GM18907 (cell line): ENCODE measurements around the gene FLRT1.
"Not testable (repeated sequence)": the region's sequence is repeated elsewhere in the genome, so short reads cannot be mapped to it uniquely, and the experiment has no call there.

Source experiments
- ATAC-seq: cut with Tn5 transposase; IDR thresholded peaks from one replicate; pipeline ENCODE4 v1.9.1; 2021; ENCODE audit warnings: mild to moderate bottlenecking, moderate library complexity; ENCODE audit not compliant: unreplicated experiment

FLRT1 gene

GRCh38 chr11:64044730-64045393 is 9.1 kb downstream of the FLRT1 start:
- no peak for ATAC-seq

GRCh38 chr11:64045700-64046099 is 10.0 kb downstream of the FLRT1 start:
- no peak for ATAC-seq

- ATAC-seq = not testable (repeated sequence)
Measured at GRCh38 chr11:64047373-64047772, 11.6 kb downstream of the FLRT1 start.

- ATAC-seq = no peak
Measured at GRCh38 chr11:64048042-64048854, 12.5 kb downstream of the FLRT1 start.

GRCh38 chr11:64049509-64049908 is 13.8 kb downstream of the FLRT1 start:
- no peak for ATAC-seq

GRCh38 chr11:64051297-64051696 is 15.6 kb downstream of the FLRT1 start:
- no peak for ATAC-seq

GRCh38 chr11:64052436-64052835 is 16.7 kb downstream of the FLRT1 start:
- no peak for ATAC-seq

GRCh38 chr11:64052938-64053622 is 17.3 kb downstream of the FLRT1 start:
- ATAC-seq = no peak

GRCh38 chr11:64053699-64054098 is 18.0 kb downstream of the FLRT1 start:
- ATAC-seq = no peak

GRCh38 chr11:64055077-64055476 is 19.3 kb downstream of the FLRT1 start:
- ATAC-seq = no peak

GRCh38 chr11:64056213-64056785 is 20.6 kb downstream of the FLRT1 start:
- no peak for ATAC-seq

- no peak for ATAC-seq
Measured at GRCh38 chr11:64056861-64057260, 21.1 kb downstream of the FLRT1 start.

- ATAC-seq = no peak
Measured at GRCh38 chr11:64057890-64058289, 22.2 kb downstream of the FLRT1 start.

- no peak for ATAC-seq
Measured at GRCh38 chr11:64058494-64058893, 22.8 kb downstream of the FLRT1 start.

- ATAC-seq = no peak
Measured at GRCh38 chr11:64059339-64060140, 23.8 kb downstream of the FLRT1 start.

GRCh38 chr11:64060263-64060860 is 24.6 kb downstream of the FLRT1 start:
- ATAC-seq = no peak

- ATAC-seq = peak; percentile 42
Measured at GRCh38 chr11:64060861-64061444, 25.2 kb downstream of the FLRT1 start.

- no peak for ATAC-seq
Measured at GRCh38 chr11:64062185-64063039, 26.7 kb downstream of the FLRT1 start.

GRCh38 chr11:64063777-64064176 is 28.0 kb downstream of the FLRT1 start:
- ATAC-seq = no peak
